DOHH2 (cell line): ENCODE results near the gene NR2C2.

Source experiments
- CTCF ChIP-seq: fragments of 200-600 bp; sonication (generic); IDR thresholded peaks from one replicate; pipeline ENCODE4 v1.5.1; 2014; ENCODE audit warnings: antibody characterized with exemption, mild to moderate bottlenecking, low read depth, low read length; ENCODE audit not compliant: poor library complexity, severe bottlenecking
- EZH2phosphoT487 ChIP-seq: fragments of 200-600 bp; sonication (generic); IDR thresholded peaks from 2 replicates; pipeline ENCODE4 v1.6.1; 2017; ENCODE audit warnings: borderline replicate concordance, mild to moderate bottlenecking, antibody characterized with exemption, low read length, moderate library complexity, mixed read lengths

- TF ChIP-seq CTCF: no peak
- no peak for TF ChIP-seq EZH2phosphoT487
Observed at GRCh38 chr3:14933820-14934425, 13.5 kb upstream of the NR2C2 start.
